BLaER1 treated with 17β-estradiol and CSF1 and Interleukin-3, amounts not matched to agents 10 nM and 100 nM (cell line): ENCODE results near the gene TTL.
A peak's percentile ranks its signal among the peaks of the same experiment; 100 is the strongest.
"Not testable (repeated sequence)": the region's sequence is repeated elsewhere in the genome, so short reads cannot be mapped to it uniquely, and the experiment has no call there.

Source experiments
- H3K27ac ChIP-seq, 11 experiments: shearing (Covaris generic); formaldehyde crosslinking; 2 replicates each; pipeline ENCODE4 v1.8.1; 2022
- H3K27me3 ChIP-seq, 11 experiments: shearing (Covaris generic); formaldehyde crosslinking; 2 replicates each; pipeline ENCODE4 v1.8.1; 2022
- H3K36me3 ChIP-seq, 11 experiments: shearing (Covaris generic); formaldehyde crosslinking; 2 replicates each; pipeline ENCODE4 v1.8.1; 2022
- H3K4me1 ChIP-seq, 10 experiments: shearing (Covaris generic); formaldehyde crosslinking; 2 replicates each; pipeline ENCODE4 v1.8.1; 2022
- H3K4me2 ChIP-seq, 11 experiments: shearing (Covaris generic); formaldehyde crosslinking; 2 replicates each; pipeline ENCODE4 v1.8.1; 2022
- H3K4me3 ChIP-seq, 10 experiments: shearing (Covaris generic); formaldehyde crosslinking; 2 replicates each; pipeline ENCODE4 v1.8.1; 2022
- H3K9ac ChIP-seq, 11 experiments: shearing (Covaris generic); formaldehyde crosslinking; 2 replicates each; pipeline ENCODE4 v1.8.1; 2022
- H3K9me3 ChIP-seq, 11 experiments: shearing (Covaris generic); formaldehyde crosslinking; replicated peaks in 1 of 11; 2 replicates each; pipeline ENCODE4 v1.8.1; 2022
- H4K20me1 ChIP-seq, 11 experiments: shearing (Covaris generic); formaldehyde crosslinking; 2 replicates each; pipeline ENCODE4 v1.8.1; 2022
- Cebpa-rat ChIP-seq, 11 experiments: shearing (Covaris generic); IDR thresholded peaks; 2 replicates each; pipeline ENCODE4 v1.8.1; 2022

TTL gene

DNA sequence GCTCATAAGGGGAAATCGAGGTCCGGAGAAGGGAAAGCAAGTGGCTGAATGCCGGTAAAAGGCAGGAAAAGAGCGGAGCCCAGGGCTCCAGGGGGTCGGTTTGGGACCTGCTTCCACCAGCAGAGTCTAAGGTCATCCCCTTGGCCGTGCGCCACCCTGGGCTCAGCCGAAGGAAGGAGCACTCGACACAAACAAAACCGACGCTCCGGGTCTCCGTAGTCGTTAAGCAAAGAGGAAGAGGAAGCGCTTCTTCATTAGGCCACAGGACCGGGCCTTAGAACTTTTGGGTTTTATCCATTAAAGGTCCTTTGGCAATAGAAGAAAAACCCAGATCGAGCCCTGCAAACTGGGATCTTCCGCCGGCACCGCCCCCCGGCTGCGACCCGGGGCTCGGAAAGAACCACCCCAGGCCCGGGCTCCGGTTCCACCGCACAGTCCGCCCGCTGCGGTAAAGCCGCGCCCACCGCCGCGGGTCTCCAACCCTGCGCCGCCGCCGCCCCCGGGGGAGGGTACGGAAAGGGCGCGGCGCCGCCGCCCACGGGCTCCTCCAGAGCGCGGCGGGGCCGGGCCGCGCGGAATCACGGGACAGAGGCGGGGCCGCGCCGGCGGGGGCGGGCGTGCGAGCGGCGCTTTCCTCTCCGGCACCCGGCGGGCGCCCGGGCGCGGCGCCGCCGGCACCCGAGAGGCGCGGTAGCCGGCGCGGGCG lies at the start of gene TTL:
Gene TTL, plus strand, starts transcription at position 629 of the 706 bp plus-strand sequence. CDS start 189 bp downstream, outside the sequence.
- Histone ChIP-seq H3K4me1 (peaks cover 24 to 45% (median 28%) of the 10 kb centered on the region in 10 experiments), H4K20me1 (peaks cover 7 to 44% (median 26%) of the 10 kb centered on the region in 11 experiments; a peak in 16 of 22 replicates), H3K9ac (peak within 1 kb of the TSS; percentile 86 to 96 (median 90)), H3K4me2 (peak within 1 kb of the TSS; percentile 84 to 99 (median 94)), H3K27ac (peak within 1 kb of the TSS; percentile 69 to 93 (median 90)), H3K4me3 (peak within 1 kb of the TSS; percentile 83 to 97 (median 96)), H3K27me3 (no peaks in the 10 kb centered on the region), H3K9me3 (peaks cover 0 to 16% (median 9%) of the 10 kb centered on the region in 11 experiments; a peak in 13 of 22 replicates), H3K36me3 (peaks cover 11 to 26% (median 20%) of the 10 kb centered on the region in 11 experiments)
- TF ChIP-seq Cebpa-rat (IDR thresholded peaks at IDR 0.05): no peak

- peaks cover 17 to 43% (median 36%) of the 10 kb centered on the region in 11 experiments for H3K27me3 ChIP-seq
- not testable (repeated sequence) for H4K20me1 ChIP-seq, H3K36me3 ChIP-seq, H3K9me3 ChIP-seq, H3K4me1 ChIP-seq
- peak overlapping the region; percentile 41 to 71 (median 57); a peak in 20 of 22 replicates for H3K4me2 ChIP-seq
- H3K4me3 ChIP-seq: peak overlapping the region; percentile 47 to 69 (median 56)
- H3K9ac ChIP-seq: peak overlapping the region in 9 of 11 experiments; percentile 43 to 72 (median 64); a peak in 15 of 22 replicates
- peak overlapping the region in 1 of 11 experiments; percentile 60; a peak in 1 of 22 replicates for H3K27ac ChIP-seq
These were observed 49.6 kb upstream of the TTL start for GRCh38 chr2:112432390-112432734.

DNA sequence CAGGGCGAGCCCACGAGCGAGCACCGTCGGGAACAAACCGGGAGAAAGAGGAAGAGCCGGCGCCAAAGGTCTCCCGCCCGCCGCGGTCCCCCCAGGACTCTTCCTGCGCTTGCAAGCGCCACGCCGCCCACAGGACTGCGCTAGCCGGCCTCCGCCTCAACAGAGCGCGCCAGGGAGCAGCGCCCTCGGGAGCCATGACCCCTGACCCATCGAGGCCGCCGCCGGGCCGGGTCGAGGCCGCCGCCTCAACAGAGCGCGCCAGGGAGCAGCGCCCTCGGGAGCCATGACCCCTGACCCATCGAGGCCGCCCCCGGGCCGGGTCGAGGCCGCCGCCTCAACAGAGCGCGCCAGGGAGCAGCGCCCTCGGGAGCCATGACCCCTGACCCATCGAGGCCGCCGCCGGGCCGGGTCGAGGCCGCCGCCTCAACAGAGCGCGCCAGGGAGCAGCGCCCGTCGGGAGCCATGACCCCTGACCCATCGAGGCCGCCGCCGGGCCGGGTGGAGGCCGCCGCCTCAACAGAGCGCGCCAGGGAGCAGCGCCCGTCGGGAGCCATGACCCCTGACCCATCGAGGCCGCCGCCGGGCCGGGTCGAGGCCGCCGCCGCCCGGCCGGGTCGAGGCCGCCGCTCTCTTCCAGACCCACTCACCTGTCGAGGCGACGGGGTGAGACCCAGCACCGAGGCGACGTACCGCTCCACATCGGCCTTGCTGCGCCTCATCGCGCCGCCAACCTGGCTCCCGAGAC lies 49.0 kb upstream of the TTL start:
- peaks cover 17 to 43% (median 36%) of the 10 kb centered on the region in 11 experiments for H3K27me3 ChIP-seq
- H3K9ac ChIP-seq: peak overlapping the region; percentile 35 to 72 (median 64); a peak in 17 of 22 replicates
- H3K4me3 ChIP-seq: peak overlapping the region; percentile 47 to 69 (median 56)
- H3K27ac ChIP-seq: peak overlapping the region in 4 of 11 experiments; percentile 11 to 60 (median 32); a peak in 5 of 22 replicates
- H3K4me1 ChIP-seq, H3K9me3 ChIP-seq, H4K20me1 ChIP-seq, H3K36me3 ChIP-seq: not testable (repeated sequence)
- peak overlapping the region; percentile 41 to 71 (median 57) for H3K4me2 ChIP-seq

GRCh38 chr2:112433480-112433879 lies 48.5 kb upstream of the TTL start, which contains the start of gene RGPD8:
RGPD8 (minus strand) TSS chr2:112433645; CDS start chr2:112433453, 192 bp downstream.
- H3K4me3 ChIP-seq: peak within 1 kb of the TSS; percentile 47 to 69 (median 56)
- H3K4me2 ChIP-seq: peak within 1 kb of the TSS; percentile 41 to 71 (median 57)

GRCh38 chr2:112433932-112434730 lies 47.8 kb upstream of the TTL start:
- Histone ChIP-seq H4K20me1 (no peaks in the 10 kb centered on the region; a peak in 1 of 22 replicates), H3K4me1 (peaks cover 0 to 3% (median 0%) of the 10 kb centered on the region in 10 experiments; a peak in 1 of 20 replicates), H3K4me3 (no peak overlapping the region), H3K27me3 (peaks cover 17 to 43% (median 36%) of the 10 kb centered on the region in 11 experiments), H3K9me3 (no peaks in the 10 kb centered on the region), H3K9ac (no peak overlapping the region), H3K27ac (no peak overlapping the region), H3K4me2 (peak overlapping the region in 3 of 11 experiments; percentile 13 to 24 (median 15); a peak in 1 of 22 replicates), H3K36me3 (no peaks in the 10 kb centered on the region)
- TF ChIP-seq Cebpa-rat (IDR thresholded peaks at IDR 0.05): no peak

More at GRCh38 chr2:112433480-112433879, 48.5 kb upstream of the TTL start, which contains the start of gene RGPD8:
- not testable (repeated sequence) for H3K9me3 ChIP-seq, H3K36me3 ChIP-seq, H4K20me1 ChIP-seq, H3K4me1 ChIP-seq
- peaks cover 17 to 43% (median 36%) of the 10 kb centered on the region in 11 experiments for H3K27me3 ChIP-seq
- peak within 1 kb of the TSS in 4 of 11 experiments; percentile 11 to 60 (median 32); a peak in 5 of 22 replicates for H3K27ac ChIP-seq
- peak within 1 kb of the TSS; percentile 35 to 72 (median 64); a peak in 17 of 22 replicates for H3K9ac ChIP-seq

GRCh38 chr2:112434890-112435715 lies 46.9 kb upstream of the TTL start:
- not testable (repeated sequence) for H3K9me3 ChIP-seq, H3K4me1 ChIP-seq, H3K27ac ChIP-seq, H3K4me3 ChIP-seq, H3K9ac ChIP-seq, H3K4me2 ChIP-seq, H3K36me3 ChIP-seq, H4K20me1 ChIP-seq
- H3K27me3 ChIP-seq: peaks cover 17 to 43% (median 36%) of the 10 kb centered on the region in 11 experiments

DNA sequence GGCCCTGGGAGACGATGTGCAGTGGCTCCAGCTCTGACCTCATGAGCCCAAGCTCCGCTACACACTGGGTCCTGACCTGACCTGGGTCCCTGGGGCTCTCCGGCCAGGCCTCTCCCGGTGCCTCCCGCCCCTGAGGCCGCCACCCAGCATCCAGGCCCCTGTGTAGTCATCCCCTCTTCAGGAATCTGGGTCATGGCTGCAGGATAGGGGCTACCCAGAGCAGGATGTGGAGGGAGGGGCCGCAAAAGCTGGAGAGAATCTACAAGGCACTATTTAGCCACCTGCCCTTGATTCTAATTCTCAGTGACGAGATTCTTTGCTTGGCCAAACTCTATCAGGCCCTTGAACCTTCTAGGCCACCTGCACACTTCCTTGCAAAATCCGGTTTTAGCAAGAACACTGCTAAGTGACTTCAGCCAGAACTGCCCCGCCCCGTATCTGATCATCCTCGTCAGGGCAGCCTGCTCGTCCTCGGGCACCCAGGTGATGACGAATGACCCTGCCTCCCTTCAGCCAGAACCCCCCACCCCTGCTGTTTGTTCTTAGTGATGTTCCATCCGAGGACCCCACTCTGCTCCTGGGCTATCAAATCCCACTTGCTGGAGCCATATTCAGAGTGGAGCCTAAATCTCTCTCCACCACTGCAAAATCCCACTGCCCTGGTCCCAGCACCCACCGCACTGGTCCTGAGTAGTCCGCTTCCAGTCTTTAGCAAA lies 46.1 kb upstream of the TTL start:
- H3K9me3 ChIP-seq, H3K36me3 ChIP-seq, H4K20me1 ChIP-seq, H3K27ac ChIP-seq, H3K4me1 ChIP-seq, H3K9ac ChIP-seq, H3K4me3 ChIP-seq, H3K4me2 ChIP-seq: not testable (repeated sequence)
- H3K27me3 ChIP-seq: peaks cover 17 to 37% (median 34%) of the 10 kb centered on the region in 11 experiments

DNA sequence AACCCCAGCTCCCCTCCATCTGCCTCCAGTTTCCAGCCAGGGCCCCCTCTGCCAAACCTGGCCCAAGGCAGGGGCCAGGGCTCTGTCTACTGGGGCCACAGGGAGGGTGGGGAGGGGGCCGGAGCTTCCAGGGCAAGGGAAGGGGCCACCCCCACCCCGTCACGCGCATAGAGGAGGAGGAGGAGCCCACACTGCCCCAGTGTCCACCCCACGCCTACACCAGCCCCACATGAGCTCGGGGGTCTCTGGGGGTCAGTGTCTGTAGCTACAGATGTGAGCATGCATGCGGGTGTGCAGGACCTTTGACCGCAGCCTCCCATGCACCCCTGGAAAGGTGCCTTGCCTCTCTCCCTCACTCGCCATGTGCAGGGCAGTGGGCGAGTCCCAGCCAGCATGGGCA lies 45.0 kb upstream of the TTL start:
- H3K36me3 ChIP-seq, H3K4me1 ChIP-seq, H3K9ac ChIP-seq, H3K27ac ChIP-seq, H3K4me2 ChIP-seq, H4K20me1 ChIP-seq, H3K4me3 ChIP-seq, H3K9me3 ChIP-seq: not testable (repeated sequence)
- peaks cover 17 to 26% (median 24%) of the 10 kb centered on the region in 11 experiments for H3K27me3 ChIP-seq

DNA sequence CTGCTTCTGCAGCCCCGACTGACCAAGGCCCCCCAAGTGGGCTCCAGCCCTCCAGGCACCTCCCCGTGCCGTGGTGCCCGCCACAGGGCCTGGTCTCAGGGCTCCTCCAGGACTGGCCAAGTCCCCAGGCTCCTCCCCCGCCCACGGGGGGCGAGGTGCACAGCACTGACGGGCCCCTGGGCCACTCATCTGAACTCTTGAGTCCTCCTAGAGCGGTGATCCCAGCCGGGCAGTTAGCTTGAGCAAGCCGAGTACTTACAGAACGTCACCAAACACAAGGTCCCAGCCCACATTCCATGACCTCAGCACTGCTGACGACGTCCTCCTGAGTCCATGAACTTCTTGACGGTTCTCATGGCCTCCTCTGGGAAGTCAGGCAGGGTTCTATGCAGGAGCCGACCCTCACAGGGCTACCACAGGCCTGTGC lies 44.5 kb upstream of the TTL start:
- not testable (repeated sequence) for H3K4me3 ChIP-seq, H3K9ac ChIP-seq, H4K20me1 ChIP-seq, H3K36me3 ChIP-seq, H3K27ac ChIP-seq, H3K4me1 ChIP-seq, H3K9me3 ChIP-seq, H3K4me2 ChIP-seq
- peaks cover 14 to 22% (median 19%) of the 10 kb centered on the region in 11 experiments for H3K27me3 ChIP-seq

DNA sequence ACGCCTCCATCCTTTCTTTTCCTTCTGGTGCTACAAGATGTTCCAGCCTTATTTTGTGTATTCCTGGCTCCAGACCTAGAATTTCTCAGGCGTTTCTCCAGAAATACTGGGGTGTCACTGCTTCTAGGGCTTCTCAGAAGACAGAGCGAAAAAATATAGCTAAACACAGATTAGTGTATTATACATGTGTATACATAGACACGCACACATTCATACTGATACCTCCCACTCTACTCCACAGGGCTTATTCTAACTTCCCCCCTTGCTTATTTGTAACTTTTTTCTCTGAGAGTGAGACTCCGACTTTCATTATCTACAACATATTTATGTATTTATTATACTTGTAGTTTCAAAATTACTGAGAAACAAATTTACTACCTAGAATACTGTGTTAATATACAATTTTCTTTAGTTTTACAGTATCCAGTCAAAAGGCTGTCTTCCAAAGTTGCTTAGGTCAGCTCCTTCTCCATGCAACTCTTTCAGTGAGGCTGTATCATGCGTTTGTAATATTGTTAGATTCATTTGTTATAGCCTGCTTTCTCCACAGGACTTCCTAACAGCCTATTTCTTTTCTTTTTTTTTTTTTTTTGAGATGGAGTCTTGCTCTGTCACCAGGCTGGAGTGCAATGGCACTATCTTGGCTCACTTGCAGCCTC lies 43.2 kb upstream of the TTL start:
- H3K27ac ChIP-seq, H3K4me1 ChIP-seq, H3K9me3 ChIP-seq, H4K20me1 ChIP-seq, H3K4me3 ChIP-seq, H3K4me2 ChIP-seq, H3K9ac ChIP-seq, H3K36me3 ChIP-seq: not testable (repeated sequence)
- peaks cover 6 to 10% (median 8%) of the 10 kb centered on the region in 11 experiments for H3K27me3 ChIP-seq

DNA sequence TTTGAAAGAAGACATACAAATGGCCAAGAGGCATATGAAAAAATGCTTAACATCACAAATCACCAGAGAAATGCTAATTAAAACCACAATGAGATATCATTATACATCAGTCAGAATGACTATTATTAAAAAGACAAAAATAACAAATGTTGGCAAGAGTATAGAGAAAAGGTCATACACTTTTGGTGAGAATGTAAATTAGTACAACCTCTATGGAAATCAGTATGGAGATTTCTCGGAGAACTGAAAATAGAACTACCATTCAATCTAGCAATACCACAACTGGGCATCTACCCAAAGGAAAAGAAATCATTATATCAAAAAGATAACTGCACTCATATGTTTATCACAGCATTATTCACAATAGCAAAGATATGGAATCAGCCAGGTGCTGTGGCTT lies 37.7 kb upstream of the TTL start:
- H3K4me1 ChIP-seq, H3K4me2 ChIP-seq, H3K9ac ChIP-seq, H3K27me3 ChIP-seq, H4K20me1 ChIP-seq, H3K27ac ChIP-seq, H3K4me3 ChIP-seq, H3K9me3 ChIP-seq, H3K36me3 ChIP-seq: not testable (repeated sequence)
